ENCODE data around the gene MAP3K1.
"Not testable (repeated sequence)": the region's sequence is repeated elsewhere in the genome, so short reads cannot be mapped to it uniquely, and the experiment has no call there.

Gene MAP3K1

GRCh38 chr5:56817263-56818014 is 2.1 kb downstream of the MAP3K1 start:
- no peak overlapping the region for H2BK5ac ChIP-seq (ENCODE audit: low read depth, low read length, poor library complexity, severe bottlenecking)
- H2BK120ac ChIP-seq (ENCODE audit: low read depth, low read length): no peak overlapping the region
- H3K18ac ChIP-seq (ENCODE audit: low read depth in 1 of 2, low read length in 2 of 2): no peak overlapping the region
- H3K4ac ChIP-seq (ENCODE audit: low read depth in 1 of 2, low read length in 2 of 2): no peak overlapping the region
- 15% methylated on average over 4 of the region's 8 CpGs for WGBS
- no peaks in the 10 kb centered on the region for H3K9me3 ChIP-seq (ENCODE audit: control insufficient read depth, low read length)
- H3K14ac ChIP-seq (ENCODE audit: low read length in 2 of 2): no peak overlapping the region
- no peak overlapping the region for H3K23ac ChIP-seq (ENCODE audit: low read length in 2 of 2)
- peaks cover 4% of the 10 kb centered on the region for H3K4me1 ChIP-seq (ENCODE audit: control insufficient read depth, insufficient read depth, low read depth, low read length)
- H3K36me3 ChIP-seq (ENCODE audit: control insufficient read depth in 1 of 2, insufficient read depth in 2 of 2, low read depth in 1 of 2, low read length in 2 of 2): no peaks in the 10 kb centered on the region
- H4K91ac ChIP-seq (ENCODE audit: low read length): no peak overlapping the region
- H3K9ac ChIP-seq (ENCODE audit: low read length): peak overlapping the region; percentile 72
- no peak overlapping the region for H2AFZ ChIP-seq (ENCODE audit: low read depth, low read length)
- no peak overlapping the region for H2BK15ac ChIP-seq (ENCODE audit: low read depth, poor library complexity, severe bottlenecking)
- no peaks in the 10 kb centered on the region for H3K79me1 ChIP-seq (replicated peaks; ENCODE audit: low read length, poor library complexity, severe bottlenecking)
- no peak for DNase-seq
- no peak overlapping the region for H2AK5ac ChIP-seq (ENCODE audit: low read length, severe bottlenecking)
- peak overlapping the region; percentile 89 for H3K4me2 ChIP-seq (ENCODE audit: low read length, poor library complexity, severe bottlenecking)
- H4K8ac ChIP-seq (ENCODE audit: low read length): no peak overlapping the region
- peak overlapping the region in 1 of 2 experiments; percentile 84 for H3K4me3 ChIP-seq (ENCODE audit: insufficient read depth in 1 of 2, low read depth in 1 of 2, low read length in 2 of 2)
- H3K27ac ChIP-seq (ENCODE audit: low read length, poor library complexity, severe bottlenecking): no peak overlapping the region
- no peaks in the 10 kb centered on the region for H3K27me3 ChIP-seq (ENCODE audit: control insufficient read depth in 1 of 2, insufficient read depth in 1 of 2, low read length in 2 of 2)
- H2BK12ac ChIP-seq (ENCODE audit: low read length in 2 of 2): no peak overlapping the region

- Histone ChIP-seq H3K23ac (ENCODE audit: low read length in 2 of 2) (no peak overlapping the region), H3K27me3 (ENCODE audit: control insufficient read depth in 1 of 2, insufficient read depth in 1 of 2, low read length in 2 of 2) (no peaks in the 10 kb centered on the region), H3K4me2 (ENCODE audit: low read length, poor library complexity, severe bottlenecking) (no peak overlapping the region), H2BK15ac (ENCODE audit: low read depth, poor library complexity, severe bottlenecking) (no peak overlapping the region), H4K8ac (ENCODE audit: low read length) (no peak overlapping the region), H2BK120ac (ENCODE audit: low read depth, low read length) (no peak overlapping the region), H2BK5ac (ENCODE audit: low read depth, low read length, poor library complexity, severe bottlenecking) (no peak overlapping the region), H3K4me1 (ENCODE audit: control insufficient read depth, insufficient read depth, low read depth, low read length) (peaks cover 8% of the 10 kb centered on the region), H2BK12ac (ENCODE audit: low read length in 2 of 2) (no peak overlapping the region), H3K14ac (ENCODE audit: low read length in 2 of 2) (no peak overlapping the region), H2AK5ac (ENCODE audit: low read length, severe bottlenecking) (no peak overlapping the region), H4K91ac (ENCODE audit: low read length) (no peak overlapping the region), H3K36me3 (ENCODE audit: control insufficient read depth in 1 of 2, insufficient read depth in 2 of 2, low read depth in 1 of 2, low read length in 2 of 2) (no peaks in the 10 kb centered on the region), H3K9ac (ENCODE audit: low read length) (peak overlapping the region; percentile 63), H3K27ac (ENCODE audit: low read length, poor library complexity, severe bottlenecking) (no peak overlapping the region), H3K4me3 (ENCODE audit: insufficient read depth in 1 of 2, low read depth in 1 of 2, low read length in 2 of 2) (peak overlapping the region in 1 of 2 experiments; percentile 26), H3K9me3 (ENCODE audit: control insufficient read depth, low read length) (no peaks in the 10 kb centered on the region), H3K18ac (ENCODE audit: low read depth in 1 of 2, low read length in 2 of 2) (no peak overlapping the region), H3K4ac (ENCODE audit: low read depth in 1 of 2, low read length in 2 of 2) (no peak overlapping the region), H3K79me1 (replicated peaks; ENCODE audit: low read length, poor library complexity, severe bottlenecking) (peaks cover 3% of the 10 kb centered on the region), H2AFZ (ENCODE audit: low read depth, low read length) (no peak overlapping the region)
- no CpG with 5 or more reads among the region's 3 CpGs for WGBS
- peak; percentile 47 for DNase-seq
Measured at GRCh38 chr5:56818450-56819037, 3.2 kb downstream of the MAP3K1 start.

- H3K36me3 ChIP-seq (ENCODE audit: control insufficient read depth in 1 of 2, insufficient read depth in 2 of 2, low read depth in 1 of 2, low read length in 2 of 2): no peaks in the 10 kb centered on the region
- no peaks in the 10 kb centered on the region for H3K27me3 ChIP-seq (ENCODE audit: control insufficient read depth in 1 of 2, insufficient read depth in 1 of 2, low read length in 2 of 2)
- no peak overlapping the region for H2BK5ac ChIP-seq (ENCODE audit: low read depth, low read length, poor library complexity, severe bottlenecking)
- DNase-seq: peak; percentile 35
- no peak overlapping the region for H3K4me2 ChIP-seq (ENCODE audit: low read length, poor library complexity, severe bottlenecking)
- H3K18ac ChIP-seq (ENCODE audit: low read depth in 1 of 2, low read length in 2 of 2): no peak overlapping the region
- peak overlapping the region in 1 of 2 experiments; percentile 26 for H3K4me3 ChIP-seq (ENCODE audit: insufficient read depth in 1 of 2, low read depth in 1 of 2, low read length in 2 of 2)
- no peak overlapping the region for H3K27ac ChIP-seq (ENCODE audit: low read length, poor library complexity, severe bottlenecking)
- H3K4ac ChIP-seq (ENCODE audit: low read depth in 1 of 2, low read length in 2 of 2): no peak overlapping the region
- WGBS: 70% methylated on average over 3 of the region's 6 CpGs
- no peak overlapping the region for H4K8ac ChIP-seq (ENCODE audit: low read length)
- H3K9me3 ChIP-seq (ENCODE audit: control insufficient read depth, low read length): no peaks in the 10 kb centered on the region
- H2BK15ac ChIP-seq (ENCODE audit: low read depth, poor library complexity, severe bottlenecking): no peak overlapping the region
- peak overlapping the region; percentile 63 for H3K9ac ChIP-seq (ENCODE audit: low read length)
- H2BK120ac ChIP-seq (ENCODE audit: low read depth, low read length): peak overlapping the region; percentile 61
- no peak overlapping the region for H3K23ac ChIP-seq (ENCODE audit: low read length in 2 of 2)
- no peak overlapping the region for H2AK5ac ChIP-seq (ENCODE audit: low read length, severe bottlenecking)
- no peak overlapping the region for H3K14ac ChIP-seq (ENCODE audit: low read length in 2 of 2)
- H2BK12ac ChIP-seq (ENCODE audit: low read length in 2 of 2): no peak overlapping the region
- H3K79me1 ChIP-seq (replicated peaks; ENCODE audit: low read length, poor library complexity, severe bottlenecking): peaks cover 3% of the 10 kb centered on the region
- no peak overlapping the region for H4K91ac ChIP-seq (ENCODE audit: low read length)
- H2AFZ ChIP-seq (ENCODE audit: low read depth, low read length): no peak overlapping the region
- peaks cover 7% of the 10 kb centered on the region for H3K4me1 ChIP-seq (ENCODE audit: control insufficient read depth, insufficient read depth, low read depth, low read length)
Measured at GRCh38 chr5:56819060-56819881, 3.9 kb downstream of the MAP3K1 start.

GRCh38 chr5:56821868-56822267 is 6.5 kb downstream of the MAP3K1 start:
- not testable (repeated sequence) for H3K9me3 ChIP-seq (ENCODE audit: control insufficient read depth, low read length); H3K9ac ChIP-seq (ENCODE audit: low read length); H2BK12ac ChIP-seq (ENCODE audit: low read length in 2 of 2); H3K23ac ChIP-seq (ENCODE audit: low read length in 2 of 2); H3K36me3 ChIP-seq (ENCODE audit: control insufficient read depth in 1 of 2, insufficient read depth in 2 of 2, low read depth in 1 of 2, low read length in 2 of 2); H2BK5ac ChIP-seq (ENCODE audit: low read depth, low read length, poor library complexity, severe bottlenecking); H2BK15ac ChIP-seq (ENCODE audit: low read depth, poor library complexity, severe bottlenecking); H3K4me2 ChIP-seq (ENCODE audit: low read length, poor library complexity, severe bottlenecking); DNase-seq; H2AK5ac ChIP-seq (ENCODE audit: low read length, severe bottlenecking); H3K4ac ChIP-seq (ENCODE audit: low read depth in 1 of 2, low read length in 2 of 2); H3K27me3 ChIP-seq (ENCODE audit: control insufficient read depth in 1 of 2, insufficient read depth in 1 of 2, low read length in 2 of 2); H3K4me3 ChIP-seq (ENCODE audit: insufficient read depth in 1 of 2, low read depth in 1 of 2, low read length in 2 of 2); H4K91ac ChIP-seq (ENCODE audit: low read length); H2AFZ ChIP-seq (ENCODE audit: low read depth, low read length); H3K18ac ChIP-seq (ENCODE audit: low read depth in 1 of 2, low read length in 2 of 2); H3K79me1 ChIP-seq (replicated peaks; ENCODE audit: low read length, poor library complexity, severe bottlenecking); H3K14ac ChIP-seq (ENCODE audit: low read length in 2 of 2); H4K8ac ChIP-seq (ENCODE audit: low read length); H2BK120ac ChIP-seq (ENCODE audit: low read depth, low read length); H3K27ac ChIP-seq (ENCODE audit: low read length, poor library complexity, severe bottlenecking)
- peaks cover 11% of the 10 kb centered on the region for H3K4me1 ChIP-seq (ENCODE audit: control insufficient read depth, insufficient read depth, low read depth, low read length)
- WGBS: 96% methylated on average over 5 of the region's 5 CpGs
